Endothelial cell of umbilical vein (primary cell): ENCODE measurements around the gene SRRM3. TPM values are rescaled to one million over a fixed set of nuclear protein-coding genes. Genes with fewer than 3 reads are reported as not detected.
"Not testable (repeated sequence)": the region's sequence is repeated elsewhere in the genome, so short reads cannot be mapped to it uniquely, and the experiment has no call there.

Experiments
- BruUV-seq: library from RNA; stranded (reverse); fragments of 400-500 nt; replicated peaks from 2 replicates; lab custom pipeline; 2021; lab: Mats Ljungman, UMichigan
- CTCF ChIA-PET: fragments of 300-600, 350-600 bp; sonication (Branson Sonifier 250); formaldehyde crosslinking; loops from one replicate; lab custom pipeline; 2021; ENCODE audit warnings: antibody characterized with exemption, inconsistent platforms; lab: Charles Lee
- POLR2A ChIA-PET: fragments of 300-600, 350-600 bp; sonication (Branson Sonifier 250); formaldehyde crosslinking; loops from one replicate; lab custom pipeline; 2021; ENCODE audit warnings: antibody characterized with exemption, inconsistent platforms; lab: Charles Lee
- DNase-seq: peaks from one replicate; pipeline ENCODE4 v3.0.0-alpha.2; 2011; ENCODE audit warnings: low read depth, low spot score
- FAIRE-seq: peaks from 2 replicates; lab custom pipeline; 2011; peaks lifted over from hg19 to GRCh38; lab: Jason Lieb, UNC
- H2AFZ ChIP-seq: 2 replicates; pipeline ENCODE4 v1.6.0; 2012; ENCODE audit warnings: low read depth, low read length, control low read depth, inconsistent platforms
- H3K27ac ChIP-seq: 2 replicates; pipeline ENCODE4 v1.5.1; 2011; ENCODE audit warnings: low read depth, mild to moderate bottlenecking, control low read depth, low read length, moderate library complexity; ENCODE audit not compliant: insufficient read depth
- H3K27me3 ChIP-seq, 2 experiments: 2 replicates each; pipeline versions ENCODE4 v1.6.0 to v1.6.1; 2011; ENCODE audit warnings: low read length in 2 of 2, mixed read lengths in 1 of 2; ENCODE audit not compliant: control insufficient read depth in 2 of 2, insufficient read depth in 2 of 2
- H3K36me3 ChIP-seq, 2 experiments: 2 replicates in 1 of 2; 3 replicates in 1 of 2; pipeline ENCODE4 v1.5.1; 2011; ENCODE audit warnings: low read length in 2 of 2, mild to moderate bottlenecking in 1 of 2, moderate library complexity in 1 of 2; ENCODE audit not compliant: control insufficient read depth in 2 of 2, insufficient read depth in 2 of 2; ENCODE audit errors: extremely low read depth in 1 of 2
- H3K4me1 ChIP-seq: 3 replicates; pipeline ENCODE4 v1.5.1; 2011; ENCODE audit warnings: mild to moderate bottlenecking, low read length; ENCODE audit not compliant: control insufficient read depth, insufficient read depth; ENCODE audit errors: extremely low read depth
- H3K4me2 ChIP-seq: 2 replicates; pipeline ENCODE4 v1.6.1; 2011; ENCODE audit warnings: low read length, control low read depth, mixed read lengths; ENCODE audit not compliant: insufficient read depth
- H3K4me3 ChIP-seq, 3 experiments: fragments of 200-600 bp in 1 of 3; sonication (generic), shearing (Covaris generic) in 1 of 3; replicated peaks in 1 of 3; 2 replicates each; pipeline ENCODE4 v1.5.1; 2011 to 2016; ENCODE audit warnings: control low read depth in 3 of 3, low read length in 3 of 3, mild to moderate bottlenecking in 2 of 3, inconsistent platforms in 1 of 3, low read depth in 1 of 3, moderate library complexity in 1 of 3; ENCODE audit not compliant: insufficient read depth in 1 of 3
- H3K79me2 ChIP-seq: 2 replicates; pipeline ENCODE4 v1.6.0; 2012; ENCODE audit warnings: low read length, inconsistent platforms; ENCODE audit not compliant: control insufficient read depth, insufficient read depth
- H3K9ac ChIP-seq: replicated peaks from 2 replicates; pipeline ENCODE3; 2011; ENCODE audit warnings: low read length, control low read depth; ENCODE audit not compliant: insufficient read depth; ENCODE audit errors: extremely low read depth
- H3K9me1 ChIP-seq: replicated peaks from 3 replicates; pipeline ENCODE4 v1.6.0; 2011; ENCODE audit warnings: mild to moderate bottlenecking, low read length; ENCODE audit not compliant: control insufficient read depth, insufficient read depth; ENCODE audit errors: extremely low read depth
- H3K9me3 ChIP-seq: replicated peaks from 2 replicates; pipeline ENCODE4 v1.5.1; 2012; ENCODE audit warnings: low read length, inconsistent platforms; ENCODE audit not compliant: control insufficient read depth, insufficient read depth
- H4K20me1 ChIP-seq: replicated peaks from 2 replicates; pipeline ENCODE3; 2011; ENCODE audit warnings: mild to moderate bottlenecking, low read length; ENCODE audit not compliant: control insufficient read depth, insufficient read depth; ENCODE audit errors: extremely low read depth
- dilution Hi-C: fragments of 300-500 bp; cut with MboI; formaldehyde crosslinking; loops from one replicate; pipeline ENCODE4 v1.15.0; 2019; ENCODE audit warnings: low sequenced_read_pairs; ENCODE audit not compliant: extremely low pct_ligation_motif_present
- intact Hi-C: fragments of 100-400 bp; cut with micrococcal nuclease; formaldehyde crosslinking; loops from one replicate; pipeline ENCODE4 v1.10.0; 2022
- polyA plus RNA-seq, 4 experiments: library from polyadenylated mRNA; depleted of rRNA in 3 of 4; stranded (reverse) in 3 of 4; unstranded in 1 of 4; fragments of >200 nt; gene quantifications; 2 replicates each; pipeline versions ENCODE4 v1.2.1 to v1.2.3, GENCODE V29; 2011 to 2012; ENCODE audit warnings: missing spikeins in 1 of 4
- total RNA-seq: library from RNA; stranded (reverse); gene quantifications from 2 replicates; pipeline ENCODE4 v1.2.3, GENCODE V29; 2021

The SRRM3 gene
- total and polyA plus RNA-seq, 2 donors (not counting 3 experiments of a cell fraction or from before 2014, with no cell fraction given) = 4.4 to 5.4 TPM

GRCh38 chr7:76162416-76163170, 39.1 kb upstream of the SRRM3 start:
- H3K36me3 ChIP-seq, H3K4me2 ChIP-seq, H4K20me1 ChIP-seq, POLR2A ChIA-PET, DNase-seq, intact Hi-C loops, H3K9me1 ChIP-seq, FAIRE-seq, H2AFZ ChIP-seq, BruUV-seq, H3K9ac ChIP-seq, H3K9me3 ChIP-seq, H3K79me2 ChIP-seq, H3K27ac ChIP-seq, dilution Hi-C loops, H3K27me3 ChIP-seq, H3K4me1 ChIP-seq, H3K4me3 ChIP-seq, CTCF ChIA-PET: not testable (repeated sequence)

- H3K4me1 ChIP-seq, BruUV-seq, POLR2A ChIA-PET, H3K27me3 ChIP-seq, H3K4me3 ChIP-seq, FAIRE-seq, H2AFZ ChIP-seq, H3K79me2 ChIP-seq, H3K27ac ChIP-seq, H4K20me1 ChIP-seq, H3K9ac ChIP-seq, H3K9me1 ChIP-seq, H3K9me3 ChIP-seq, H3K4me2 ChIP-seq, dilution Hi-C loops, CTCF ChIA-PET, intact Hi-C loops, H3K36me3 ChIP-seq, DNase-seq: not testable (repeated sequence)
Observed at GRCh38 chr7:76163812-76164211, 37.9 kb upstream of the SRRM3 start.
